Lower leg skin (tissue), 4 donors: ENCODE measurements around the gene NACC2. TPM values are rescaled to one million over a fixed set of nuclear protein-coding genes. Genes with fewer than 3 reads are reported as not detected.

Source experiments
- DNase-seq, 2 donors: peaks; one replicate each; pipeline ENCODE4 v3.0.0-alpha.2; 2019; ENCODE audit warnings: low spot score in 2 of 2
- H3K4me3 ChIP-seq: fragments of 200-600 bp; sonication (generic); 2 replicates; pipeline ENCODE4 v1.5.1; 2017; ENCODE audit warnings: mild to moderate bottlenecking, low read depth; ENCODE audit not compliant: poor library complexity, severe bottlenecking
- CTCF ChIP-seq, 3 donors: fragments of 450-650 bp; IDR thresholded peaks; one replicate each; pipeline ENCODE4 v1.5.1; 2016; ENCODE audit warnings: antibody characterized with exemption in 3 of 3, mild to moderate bottlenecking in 3 of 3, moderate library complexity in 2 of 3
- POLR2A ChIP-seq, 2 donors: fragments of 450-650 bp; IDR thresholded peaks; one replicate each; pipeline ENCODE4 v1.6.1; 2016 to 2017; ENCODE audit warnings: antibody characterized with exemption in 2 of 2, mild to moderate bottlenecking in 1 of 2, moderate library complexity in 1 of 2
- WGBS, 2 donors: methylation state at CpG; one replicate each; pipeline ENCODE4 v1.1.5; 2018; 5-methylcytosine and 5-hydroxymethylcytosine counted together
- intact Hi-C: fragments of 100-400 bp; cut with DNase I; formaldehyde crosslinking; loops from one replicate; pipeline ENCODE4 v1.15.0; 2023; ENCODE audit warnings: low total_unique reads
- total RNA-seq, 4 donors: library from RNA; depleted of rRNA; stranded (reverse); fragments of >200 nt; gene quantifications; one replicate each; pipeline ENCODE4 v1.1.0, GENCODE V29; 2016

Gene NACC2
- total RNA-seq, 4 donors from 2014 or later = 9.1 to 17.3 (median 13.4) TPM

GRCh38 chr9:135975834-135976233 is 119.3 kb downstream of the NACC2 start:
- intact Hi-C loops = no loop called here

GRCh38 chr9:135974220-135974573 is 120.9 kb downstream of the NACC2 start:
- intact Hi-C loops = no loop called here
- H3K4me3 ChIP-seq = no peak overlapping the region
- TF ChIP-seq POLR2A (IDR thresholded peaks at IDR 0.05) = no peak
- TF ChIP-seq CTCF (IDR thresholded peaks at IDR 0.05) = no peak
- DNase-seq = no peak
- WGBS, 2 donors = 67% methylated on average over 10 of the region's 10 CpGs

More at GRCh38 chr9:135975834-135976233, 119.3 kb downstream of the NACC2 start:
- no peak for DNase-seq
- no peak overlapping the region for H3K4me3 ChIP-seq
- no peak for TF ChIP-seq CTCF (IDR thresholded peaks at IDR 0.05)
- no peak for TF ChIP-seq POLR2A (IDR thresholded peaks at IDR 0.05)
- 84 to 87% methylated on average over 10 of the region's 10 CpGs for WGBS, 2 donors

GRCh38 chr9:135973277-135974219 is 121.5 kb downstream of the NACC2 start:
- TF ChIP-seq CTCF (IDR thresholded peaks at IDR 0.05) = no peak
- no peak for TF ChIP-seq POLR2A (IDR thresholded peaks at IDR 0.05)
- DNase-seq = peak in 1 of 2 donors; percentile 44
- intact Hi-C loops = no loop called here
- 65% methylated on average over 23 of the region's 23 CpGs for WGBS, 2 donors
- no peak overlapping the region for H3K4me3 ChIP-seq

GRCh38 chr9:135971892-135972291 is 123.2 kb downstream of the NACC2 start:
- no peak for DNase-seq
- H3K4me3 ChIP-seq = no peak overlapping the region
- intact Hi-C loops = no loop called here
- no peak for TF ChIP-seq POLR2A (IDR thresholded peaks at IDR 0.05)
- TF ChIP-seq CTCF (IDR thresholded peaks at IDR 0.05) = no peak
- 43 to 44% methylated on average over 11 to 13 of the region's 13 CpGs for WGBS, 2 donors

- WGBS, 2 donors = 54 to 58% methylated on average over 18 of the region's 18 CpGs
- intact Hi-C loops = no loop called here
- no peak overlapping the region for H3K4me3 ChIP-seq
- TF ChIP-seq CTCF (IDR thresholded peaks at IDR 0.05) (no peak), POLR2A (IDR thresholded peaks at IDR 0.05) (no peak)
- DNase-seq = no peak
These were observed 123.8 kb downstream of the NACC2 start for GRCh38 chr9:135971111-135971766.
